GM23338 (cell line): ENCODE results near the gene HIVEP1. TPM values are rescaled to one million over a fixed set of nuclear protein-coding genes. Genes with fewer than 3 reads are reported as not detected.

Experiments used
- ATAC-seq: fragments of 200-7000 bp; cut with Tn5 transposase; 3 replicates; pipeline ENCODE4 v1.9.1; 2020
- DNase-seq: peaks from one replicate; pipeline ENCODE4 v3.0.0-alpha.2; 2015; ENCODE audit warnings: low spot score
- H2AFZ ChIP-seq: fragments of 200-600 bp; sonication (generic); 2 replicates; pipeline ENCODE4 v1.8.0; 2016; ENCODE audit warnings: antibody characterized with exemption, mild to moderate bottlenecking, moderate library complexity
- H3F3A ChIP-seq: fragments of 200-600 bp; sonication (generic); replicated peaks from 2 replicates; pipeline ENCODE4 v1.8.0; 2017; ENCODE audit warnings: antibody characterized with exemption, mixed run types, low read depth
- H3K27ac ChIP-seq: fragments of 200-600 bp; sonication (generic); 2 replicates; pipeline ENCODE4 v1.6.1; 2016; ENCODE audit warnings: low read depth
- H3K27me3 ChIP-seq: fragments of 200-600 bp; sonication (generic); 2 replicates; pipeline ENCODE4 v1.8.0; 2016; ENCODE audit warnings: mild to moderate bottlenecking, mixed run types, moderate library complexity; ENCODE audit not compliant: insufficient read depth
- H3K36me3 ChIP-seq: fragments of 200-600 bp; sonication (generic); 2 replicates; pipeline ENCODE4 v1.8.0; 2016; ENCODE audit warnings: mild to moderate bottlenecking; ENCODE audit not compliant: insufficient read depth
- H3K4me1 ChIP-seq: fragments of 200-600 bp; sonication (generic); 2 replicates; pipeline ENCODE4 v1.8.0; 2016; ENCODE audit warnings: mild to moderate bottlenecking, moderate library complexity; ENCODE audit not compliant: insufficient read depth
- H3K4me2 ChIP-seq: fragments of 200-600 bp; sonication (generic); 2 replicates; pipeline ENCODE4 v1.7.1; 2017; ENCODE audit warnings: mixed run types
- H3K4me3 ChIP-seq: fragments of 200-600 bp; sonication (generic); 2 replicates; pipeline ENCODE4 v1.6.1; 2016; ENCODE audit warnings: mixed run types
- H3K79me2 ChIP-seq: fragments of 200-600 bp; sonication (generic); replicated peaks from 2 replicates; pipeline ENCODE4 v1.8.0; 2017; ENCODE audit warnings: mild to moderate bottlenecking; ENCODE audit not compliant: insufficient read depth
- H3K9me2 ChIP-seq: fragments of 200-600 bp; sonication (generic); 2 replicates; pipeline ENCODE4 v1.8.0; 2017; ENCODE audit not compliant: insufficient read depth
- H4K20me1 ChIP-seq: fragments of 200-600 bp; sonication (generic); replicated peaks from 2 replicates; pipeline ENCODE4 v1.8.0; 2017; ENCODE audit warnings: mild to moderate bottlenecking; ENCODE audit not compliant: insufficient read depth
- H3K27ac Mint-ChIP-seq: 2 replicates; pipeline ENCODE4 v1.8.0; 2020; ENCODE audit warnings: inconsistent platforms, mild to moderate bottlenecking, moderate library complexity, mixed read lengths
- H3K27me3 Mint-ChIP-seq: 3 replicates; pipeline ENCODE4 v1.8.0; 2022; ENCODE audit warnings: low read depth, mild to moderate bottlenecking, moderate library complexity, mixed read lengths, inconsistent platforms; ENCODE audit not compliant: insufficient read depth, poor library complexity
- H3K36me3 Mint-ChIP-seq: 3 replicates; pipeline ENCODE4 v1.8.0; 2021; ENCODE audit warnings: low read depth, mild to moderate bottlenecking, inconsistent platforms, moderate library complexity, mixed read lengths
- H3K4me1 Mint-ChIP-seq: 3 replicates; pipeline ENCODE4 v1.8.0; 2020; ENCODE audit warnings: mild to moderate bottlenecking, inconsistent platforms, mixed read lengths
- H3K4me3 Mint-ChIP-seq: 3 replicates; pipeline ENCODE4 v1.8.0; 2021; ENCODE audit warnings: moderate library complexity, mild to moderate bottlenecking, inconsistent platforms, mixed read lengths
- H3K9me3 Mint-ChIP-seq: 3 replicates; pipeline ENCODE4 v1.8.0; 2020; ENCODE audit warnings: moderate library complexity, mild to moderate bottlenecking, inconsistent platforms, mixed read lengths
- ETS1 ChIP-seq: IDR thresholded peaks from 2 replicates; pipeline ENCODE4 v1.6.1; 2016; ENCODE audit warnings: antibody characterized with exemption
- EZH2 ChIP-seq: fragments of 200-600 bp; sonication (generic); IDR thresholded peaks from one replicate; pipeline ENCODE4 v1.8.0; 2017; ENCODE audit warnings: antibody characterized with exemption, mild to moderate bottlenecking, low read depth; ENCODE audit not compliant: unreplicated experiment
- EZH2phosphoT487 ChIP-seq: fragments of 200-600 bp; sonication (generic); IDR thresholded peaks from one replicate; pipeline ENCODE4 v1.8.1; 2018; ENCODE audit warnings: antibody characterized with exemption; ENCODE audit not compliant: unreplicated experiment
- JUNB ChIP-seq: IDR thresholded peaks from one replicate; pipeline ENCODE4 v1.6.1; 2016; ENCODE audit warnings: antibody characterized with exemption; ENCODE audit not compliant: unreplicated experiment
- NANOG ChIP-seq: IDR thresholded peaks from 2 replicates; pipeline ENCODE4 v1.6.1; 2016; ENCODE audit warnings: antibody characterized with exemption, borderline replicate concordance
- POLR2AphosphoS5 ChIP-seq: IDR thresholded peaks from 2 replicates; pipeline ENCODE4 v1.6.1; 2016; ENCODE audit warnings: antibody characterized with exemption, low read depth
- REST ChIP-seq: IDR thresholded peaks from one replicate; pipeline ENCODE4 v1.6.1; 2018; ENCODE audit warnings: antibody characterized with exemption; ENCODE audit not compliant: unreplicated experiment
- ZNF331 ChIP-seq: fragments of 250-450 bp; sonication (Bioruptor Pico); IDR thresholded peaks from 2 replicates; pipeline ENCODE4 v1.5.0; 2020; ENCODE audit warnings: low read depth, mild to moderate bottlenecking, moderate library complexity
- ZNF462 ChIP-seq: fragments of 250-450 bp; sonication (Bioruptor Pico); IDR thresholded peaks from 2 replicates; pipeline ENCODE4 v1.5.0; 2020; ENCODE audit warnings: mild to moderate bottlenecking, moderate library complexity
- polyA plus RNA-seq: library from polyadenylated mRNA; unstranded; fragments of >200 nt; fragmentation: Nextera tagmentation; extraction: Ambion mirVana; gene quantifications from 2 replicates; pipeline ENCODE4 v1.2.1, GENCODE V29; 2016
- total RNA-seq: library from RNA; depleted of rRNA; stranded (reverse); fragments of >200 nt; shearing (Covaris generic); gene quantifications from 2 replicates; pipeline ENCODE4 v1.2.3, GENCODE V29; 2014

The HIVEP1 gene
- total and polyA plus RNA-seq, 2 experiments from 2014 or later, result 10.1 to 21.7 TPM

- no peak overlapping the region for H3K4me3 Mint-ChIP-seq
- peaks cover 3% of the 10 kb centered on the region; the same call in 2 of the 3 replicates for H3K9me3 Mint-ChIP-seq
- H3K27me3 ChIP-seq, result no peaks in the 10 kb centered on the region
- peaks cover 12% of the 10 kb centered on the region for H3K4me1 ChIP-seq
- peaks cover 2% of the 10 kb centered on the region for H3K27me3 Mint-ChIP-seq
- TF ChIP-seq ZNF331 (CRISPR knock-in tag), result no peak
- TF ChIP-seq ETS1, result no peak
- no peak for TF ChIP-seq REST
- TF ChIP-seq POLR2AphosphoS5, result no peak
- TF ChIP-seq ZNF462 (CRISPR knock-in tag), result no peak
- no peak for TF ChIP-seq NANOG
- TF ChIP-seq JUNB, result no peak
- TF ChIP-seq EZH2phosphoT487, result no peak
- TF ChIP-seq EZH2, result no peak
- no peaks in the 10 kb centered on the region for H3F3A ChIP-seq
- H3K9me2 ChIP-seq, result no peaks in the 10 kb centered on the region
- no peak overlapping the region for H3K27ac ChIP-seq
- peaks cover 53% of the 10 kb centered on the region for H3K4me1 Mint-ChIP-seq
- 0 out of 2 replicates have a peak, but pooled peaks cover 3% of the 10 kb centered on the region for H4K20me1 ChIP-seq
- H3K36me3 Mint-ChIP-seq, result peaks cover 15% of the 10 kb centered on the region; the same call in 2 of the 3 replicates
- H3K36me3 ChIP-seq, result no peaks in the 10 kb centered on the region
- H2AFZ ChIP-seq, result no peak overlapping the region
- H3K4me2 ChIP-seq, result no peak overlapping the region
- H3K79me2 ChIP-seq, result peaks cover 100% of the 10 kb centered on the region
- ATAC-seq, result no peak
- DNase-seq, result no peak
- H3K27ac Mint-ChIP-seq, result 0 out of 2 replicates have a peak overlapping the region, but pooled peaks have one; percentile 88
- no peak overlapping the region for H3K4me3 ChIP-seq
Measured at GRCh38 chr6:12036766-12037165, 24.7 kb downstream of the HIVEP1 start.
